Measurements from ENCODE around the gene CCDC169.

DNA sequence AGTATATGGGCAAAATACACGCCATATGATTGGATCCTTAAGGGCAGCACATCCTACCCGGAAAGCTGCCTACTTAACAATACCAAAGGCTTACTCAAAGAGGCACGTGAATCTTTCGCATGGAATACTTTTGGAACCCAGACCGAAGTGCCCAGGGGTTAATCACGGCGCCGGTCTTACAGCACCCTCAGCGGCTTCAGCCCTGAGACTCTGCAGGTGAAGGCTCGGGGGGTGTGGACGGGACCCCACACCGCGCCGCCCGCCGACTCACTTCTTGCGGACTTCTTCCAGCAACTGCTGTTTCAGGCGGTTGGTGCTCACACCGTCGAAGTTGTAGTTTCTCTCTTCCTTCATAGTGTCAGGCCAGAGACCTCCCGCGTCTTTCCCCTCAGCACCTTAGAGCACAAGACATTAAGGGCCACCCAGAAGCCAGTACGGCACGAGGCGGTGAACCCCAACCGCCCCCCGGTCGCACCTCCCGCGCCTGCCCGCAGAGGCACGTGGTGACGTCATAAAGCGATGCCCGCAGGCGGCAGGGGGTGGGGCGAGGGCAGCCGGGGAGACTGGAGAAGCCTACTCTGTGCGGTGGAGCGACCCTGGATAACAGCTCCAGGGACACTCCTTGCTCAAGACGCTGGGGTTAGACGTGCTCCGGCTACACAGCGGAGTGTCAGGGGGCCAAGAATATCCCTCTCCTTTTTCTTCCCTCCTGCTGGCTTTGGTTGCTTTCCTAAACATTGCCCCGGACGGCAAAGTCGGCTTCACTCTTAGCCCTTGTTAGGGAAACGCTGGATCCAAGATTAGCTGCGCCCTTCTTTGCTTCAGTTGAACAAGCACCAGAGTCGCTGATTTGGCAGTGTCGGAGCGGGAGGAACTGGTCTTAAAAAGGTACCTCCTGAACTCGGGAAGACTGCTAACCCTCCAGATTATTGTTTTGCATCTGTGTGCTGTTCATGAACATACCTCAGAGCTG is at the start of gene CCDC169:
- TF ChIP-seq POLR2A (IDR thresholded peaks at IDR 0.05), result no peak
- TF ChIP-seq, protein P1, sequence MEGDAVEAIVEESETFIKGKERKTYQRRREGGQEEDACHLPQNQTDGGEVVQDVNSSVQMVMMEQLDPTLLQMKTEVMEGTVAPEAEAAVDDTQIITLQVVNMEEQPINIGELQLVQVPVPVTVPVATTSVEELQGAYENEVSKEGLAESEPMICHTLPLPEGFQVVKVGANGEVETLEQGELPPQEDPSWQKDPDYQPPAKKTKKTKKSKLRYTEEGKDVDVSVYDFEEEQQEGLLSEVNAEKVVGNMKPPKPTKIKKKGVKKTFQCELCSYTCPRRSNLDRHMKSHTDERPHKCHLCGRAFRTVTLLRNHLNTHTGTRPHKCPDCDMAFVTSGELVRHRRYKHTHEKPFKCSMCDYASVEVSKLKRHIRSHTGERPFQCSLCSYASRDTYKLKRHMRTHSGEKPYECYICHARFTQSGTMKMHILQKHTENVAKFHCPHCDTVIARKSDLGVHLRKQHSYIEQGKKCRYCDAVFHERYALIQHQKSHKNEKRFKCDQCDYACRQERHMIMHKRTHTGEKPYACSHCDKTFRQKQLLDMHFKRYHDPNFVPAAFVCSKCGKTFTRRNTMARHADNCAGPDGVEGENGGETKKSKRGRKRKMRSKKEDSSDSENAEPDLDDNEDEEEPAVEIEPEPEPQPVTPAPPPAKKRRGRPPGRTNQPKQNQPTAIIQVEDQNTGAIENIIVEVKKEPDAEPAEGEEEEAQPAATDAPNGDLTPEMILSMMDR (IDR thresholded peaks at IDR 0.05), result no peak

Data from Peyer's patch (tissue), 4 donors.